Vagina (tissue), 2 donors: ENCODE data around the gene ARID5A. TPM values are rescaled to one million over a fixed set of nuclear protein-coding genes. Genes with fewer than 3 reads are reported as not detected.

Experiments used
- DNase-seq, 2 donors: peaks; one replicate each; pipeline ENCODE4 v3.0.0-alpha.2; 2017; ENCODE audit errors: extremely low spot score in 2 of 2
- H3K27ac ChIP-seq: fragments of 200-600 bp; sonication (generic); one replicate; pipeline ENCODE4 v1.5.1; 2019
- H3K27me3 ChIP-seq: fragments of 200-600 bp; sonication (generic); one replicate; pipeline ENCODE4 v1.5.1; 2019
- H3K36me3 ChIP-seq, 2 donors: fragments of 200-600 bp; sonication (generic); one replicate each; pipeline ENCODE4 v1.5.1; 2017 to 2019
- H3K4me1 ChIP-seq: fragments of 200-600 bp; sonication (generic); one replicate; pipeline ENCODE4 v1.5.1; 2019
- H3K4me3 ChIP-seq, 2 donors: fragments of 200-600 bp; sonication (generic); 1 replicate in 1 of 2; 2 replicates in 1 of 2; pipeline ENCODE4 v1.5.1; 2016 to 2019
- H3K9me3 ChIP-seq: fragments of 200-600 bp; sonication (generic); one replicate; pipeline ENCODE4 v1.5.1; 2019
- POLR2A ChIP-seq, 2 donors: fragments of 450-650 bp; IDR thresholded peaks; one replicate each; pipeline ENCODE4 v1.6.1; 2017; ENCODE audit warnings: antibody characterized with exemption in 2 of 2, mild to moderate bottlenecking in 2 of 2, moderate library complexity in 2 of 2
- POLR2AphosphoS5 ChIP-seq, 2 donors: sonication (generic); formaldehyde crosslinking; IDR thresholded peaks; one replicate each; pipeline ENCODE4 v1.9.0; 2017; ENCODE audit warnings: antibody characterized with exemption in 2 of 2, mild to moderate bottlenecking in 2 of 2, low read depth in 1 of 2; ENCODE audit not compliant: insufficient read depth in 1 of 2
- intact Hi-C: fragments of 100-400 bp; cut with DNase I; formaldehyde crosslinking; loops from one replicate; pipeline ENCODE4 v1.15.1; 2023
- total RNA-seq: library from RNA; depleted of rRNA; stranded (reverse); fragments of >200 nt; gene quantifications from one replicate; pipeline ENCODE4 v1.2.3, GENCODE V29; 2016
- TF ChIP-seq, protein P1 (sequence below), 3 experiments: fragments of 450-650 bp in 2 of 3; fragments of 200-600 bp in 1 of 3; sonication (generic) in 1 of 3; IDR thresholded peaks; one replicate each; pipeline ENCODE4 v1.5.1; 2017 to 2019; ENCODE audit warnings: antibody characterized with exemption in 3 of 3, mild to moderate bottlenecking in 2 of 3, moderate library complexity in 2 of 3

Gene ARID5A
- total RNA-seq, 1 donor from 2014 or later, result 34.1 TPM

DNA sequence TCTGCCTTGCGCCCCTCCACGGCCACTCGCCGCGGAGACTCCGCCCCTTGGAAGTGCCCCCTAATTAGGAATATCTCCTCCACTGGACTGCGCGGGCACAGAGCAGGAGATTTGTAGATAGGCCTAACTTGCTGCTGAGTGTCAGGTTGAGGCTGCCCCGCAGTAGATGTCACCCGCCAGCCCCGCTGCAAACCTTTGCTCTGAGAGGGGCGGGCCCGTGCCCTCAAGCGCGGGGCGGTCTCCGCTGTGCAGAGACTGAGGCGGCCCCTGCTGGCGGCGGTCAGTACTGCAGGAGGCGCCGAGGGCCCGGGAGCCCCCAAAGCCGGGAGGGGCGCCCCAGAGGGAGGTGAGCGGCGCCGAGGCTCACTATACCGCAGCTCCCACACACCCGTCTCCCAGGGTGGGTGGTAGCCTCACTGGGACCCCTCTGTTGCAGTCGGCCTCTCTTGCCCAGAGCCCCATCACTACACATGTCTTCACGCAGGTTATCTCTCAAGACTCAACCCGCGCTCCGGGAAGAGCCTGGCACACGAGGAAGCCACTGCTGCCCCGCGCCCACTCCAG lies 28.5 kb upstream of the ARID5A start:
- intact Hi-C loops, result loop anchor here (5.0 to 10.0 kb wide), 2 partner anchors 101 to 213 kb away; no protein-coding TSS in a partner anchor
- DNase-seq, result peak; percentile 72 to 77
- Histone ChIP-seq H3K27ac (no peak overlapping the region), H3K27me3 (no peaks in the 10 kb centered on the region), H3K4me1 (peaks cover 24% of the 10 kb centered on the region), H3K9me3 (no peaks in the 10 kb centered on the region), H3K36me3 (no peaks in the 10 kb centered on the region), H3K4me3 (peak overlapping the region; percentile 7 to 40)
- TF ChIP-seq POLR2AphosphoS5 (IDR thresholded peaks at IDR 0.05; ENCODE audit: insufficient read depth in 1 of 2, low read depth in 1 of 2) (peak in 1 of 2 donors; percentile 28), POLR2A (IDR thresholded peaks at IDR 0.05) (no peak)
- TF ChIP-seq, protein P1, sequence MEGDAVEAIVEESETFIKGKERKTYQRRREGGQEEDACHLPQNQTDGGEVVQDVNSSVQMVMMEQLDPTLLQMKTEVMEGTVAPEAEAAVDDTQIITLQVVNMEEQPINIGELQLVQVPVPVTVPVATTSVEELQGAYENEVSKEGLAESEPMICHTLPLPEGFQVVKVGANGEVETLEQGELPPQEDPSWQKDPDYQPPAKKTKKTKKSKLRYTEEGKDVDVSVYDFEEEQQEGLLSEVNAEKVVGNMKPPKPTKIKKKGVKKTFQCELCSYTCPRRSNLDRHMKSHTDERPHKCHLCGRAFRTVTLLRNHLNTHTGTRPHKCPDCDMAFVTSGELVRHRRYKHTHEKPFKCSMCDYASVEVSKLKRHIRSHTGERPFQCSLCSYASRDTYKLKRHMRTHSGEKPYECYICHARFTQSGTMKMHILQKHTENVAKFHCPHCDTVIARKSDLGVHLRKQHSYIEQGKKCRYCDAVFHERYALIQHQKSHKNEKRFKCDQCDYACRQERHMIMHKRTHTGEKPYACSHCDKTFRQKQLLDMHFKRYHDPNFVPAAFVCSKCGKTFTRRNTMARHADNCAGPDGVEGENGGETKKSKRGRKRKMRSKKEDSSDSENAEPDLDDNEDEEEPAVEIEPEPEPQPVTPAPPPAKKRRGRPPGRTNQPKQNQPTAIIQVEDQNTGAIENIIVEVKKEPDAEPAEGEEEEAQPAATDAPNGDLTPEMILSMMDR (IDR thresholded peaks at IDR 0.05), result peak; percentile 93 to 100 (median 98)

GRCh38 chr2:96508521-96509113 lies 27.9 kb upstream of the ARID5A start:
- Histone ChIP-seq H3K4me3 (peak overlapping the region in 1 of 2 donors; percentile 40), H3K4me1 (peaks cover 24% of the 10 kb centered on the region), H3K27me3 (no peaks in the 10 kb centered on the region), H3K36me3 (no peaks in the 10 kb centered on the region), H3K9me3 (no peaks in the 10 kb centered on the region), H3K27ac (no peak overlapping the region)
- TF ChIP-seq, protein P1 (IDR thresholded peaks at IDR 0.05), result no peak
- no peak for TF ChIP-seq POLR2A (IDR thresholded peaks at IDR 0.05)
- no peak for TF ChIP-seq POLR2AphosphoS5 (IDR thresholded peaks at IDR 0.05; ENCODE audit: insufficient read depth in 1 of 2, low read depth in 1 of 2)
- intact Hi-C loops, result loop anchor here (5.0 to 10.0 kb wide), 2 partner anchors 101 to 214 kb away; no protein-coding TSS in a partner anchor
- peak; percentile 82 to 83 for DNase-seq

GRCh38 chr2:96509114-96509846 lies 27.3 kb upstream of the ARID5A start:
- Histone ChIP-seq H3K9me3 (no peaks in the 10 kb centered on the region), H3K27me3 (no peaks in the 10 kb centered on the region), H3K27ac (no peak overlapping the region), H3K4me1 (peaks cover 24% of the 10 kb centered on the region), H3K36me3 (no peaks in the 10 kb centered on the region), H3K4me3 (no peak overlapping the region)
- intact Hi-C loops, result loop anchor here (5.0 to 10.0 kb wide), 2 partner anchors 102 to 214 kb away; no protein-coding TSS in a partner anchor
- DNase-seq, result peak; percentile 86 to 96
- TF ChIP-seq POLR2A (IDR thresholded peaks at IDR 0.05) (no peak), POLR2AphosphoS5 (IDR thresholded peaks at IDR 0.05; ENCODE audit: insufficient read depth in 1 of 2, low read depth in 1 of 2) (peak; percentile 43 to 48)
- TF ChIP-seq, protein P1 (IDR thresholded peaks at IDR 0.05), result peak; percentile 71 to 95 (median 88)

DNA sequence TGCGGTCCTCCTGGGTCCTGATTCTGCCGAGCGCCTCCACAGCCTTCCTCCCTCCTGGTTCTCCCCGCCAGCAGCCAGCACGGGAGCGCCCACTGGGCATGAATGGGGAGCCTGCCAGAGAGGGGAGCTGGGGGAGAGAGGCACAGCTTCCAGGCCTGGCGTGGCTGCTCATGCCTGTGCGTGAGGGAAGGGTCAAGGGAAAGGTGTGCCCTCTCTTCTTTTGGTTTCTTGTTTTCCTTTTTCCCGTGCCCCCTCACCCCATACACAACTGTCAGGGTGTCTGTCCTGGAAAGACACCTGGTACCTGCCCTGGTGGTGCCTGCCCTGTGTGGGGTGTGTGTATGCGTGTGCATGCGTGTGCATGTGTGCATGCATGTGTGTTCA lies 26.7 kb upstream of the ARID5A start:
- intact Hi-C loops, result loop anchor here (5.0 to 10.0 kb wide), 4 partner anchors 42 to 388 kb away; no protein-coding TSS in a partner anchor
- no peaks in the 10 kb centered on the region for H3K36me3 ChIP-seq
- H3K4me1 ChIP-seq, result peaks cover 24% of the 10 kb centered on the region
- H3K4me3 ChIP-seq, result no peak overlapping the region
- DNase-seq, result no peak
- no peaks in the 10 kb centered on the region for H3K9me3 ChIP-seq
- H3K27me3 ChIP-seq, result no peaks in the 10 kb centered on the region
- no peak overlapping the region for H3K27ac ChIP-seq
- no peak for TF ChIP-seq POLR2AphosphoS5 (IDR thresholded peaks at IDR 0.05; ENCODE audit: insufficient read depth in 1 of 2, low read depth in 1 of 2)
- TF ChIP-seq, protein P1 (IDR thresholded peaks at IDR 0.05), result no peak
- TF ChIP-seq POLR2A (IDR thresholded peaks at IDR 0.05), result no peak
